ENCODE data around the gene CBX7.

DNA sequence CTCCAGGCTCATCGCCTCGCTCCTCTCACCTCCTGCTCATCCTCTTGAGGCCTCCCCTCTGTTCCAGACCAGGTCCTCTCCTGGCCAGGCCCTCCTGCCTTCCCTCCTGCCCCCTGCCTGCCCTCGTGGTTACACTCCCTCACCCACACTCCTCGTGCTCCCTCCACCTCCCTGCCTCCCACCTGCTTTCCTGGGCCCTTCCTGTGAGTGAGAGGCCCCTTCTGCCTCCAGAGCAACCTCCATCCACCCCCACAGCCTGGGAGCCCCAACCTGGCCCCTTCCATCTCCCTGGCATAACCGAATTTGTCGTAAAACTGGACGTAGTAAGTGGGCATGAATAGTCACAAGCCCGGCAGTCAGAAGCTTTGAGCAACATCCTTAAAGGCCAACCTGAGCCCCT is 70.9 kb downstream of the CBX7 start:
- TF ChIP-seq FOS (IDR thresholded peaks at IDR 0.05; ENCODE audit: low read depth, low read length): no peak
- TF ChIP-seq, protein P1, sequence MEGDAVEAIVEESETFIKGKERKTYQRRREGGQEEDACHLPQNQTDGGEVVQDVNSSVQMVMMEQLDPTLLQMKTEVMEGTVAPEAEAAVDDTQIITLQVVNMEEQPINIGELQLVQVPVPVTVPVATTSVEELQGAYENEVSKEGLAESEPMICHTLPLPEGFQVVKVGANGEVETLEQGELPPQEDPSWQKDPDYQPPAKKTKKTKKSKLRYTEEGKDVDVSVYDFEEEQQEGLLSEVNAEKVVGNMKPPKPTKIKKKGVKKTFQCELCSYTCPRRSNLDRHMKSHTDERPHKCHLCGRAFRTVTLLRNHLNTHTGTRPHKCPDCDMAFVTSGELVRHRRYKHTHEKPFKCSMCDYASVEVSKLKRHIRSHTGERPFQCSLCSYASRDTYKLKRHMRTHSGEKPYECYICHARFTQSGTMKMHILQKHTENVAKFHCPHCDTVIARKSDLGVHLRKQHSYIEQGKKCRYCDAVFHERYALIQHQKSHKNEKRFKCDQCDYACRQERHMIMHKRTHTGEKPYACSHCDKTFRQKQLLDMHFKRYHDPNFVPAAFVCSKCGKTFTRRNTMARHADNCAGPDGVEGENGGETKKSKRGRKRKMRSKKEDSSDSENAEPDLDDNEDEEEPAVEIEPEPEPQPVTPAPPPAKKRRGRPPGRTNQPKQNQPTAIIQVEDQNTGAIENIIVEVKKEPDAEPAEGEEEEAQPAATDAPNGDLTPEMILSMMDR (conservative IDR thresholded peaks at IDR 0.05; ENCODE audit: low read depth, low read length): no peak
- TF ChIP-seq SMC3 (IDR thresholded peaks at IDR 0.05; ENCODE audit: low read depth, low read length): no peak
- TF ChIP-seq POLR2A (IDR thresholded peaks at IDR 0.05; ENCODE audit: low read depth, low read length): no peak
- TF ChIP-seq, protein P2, sequence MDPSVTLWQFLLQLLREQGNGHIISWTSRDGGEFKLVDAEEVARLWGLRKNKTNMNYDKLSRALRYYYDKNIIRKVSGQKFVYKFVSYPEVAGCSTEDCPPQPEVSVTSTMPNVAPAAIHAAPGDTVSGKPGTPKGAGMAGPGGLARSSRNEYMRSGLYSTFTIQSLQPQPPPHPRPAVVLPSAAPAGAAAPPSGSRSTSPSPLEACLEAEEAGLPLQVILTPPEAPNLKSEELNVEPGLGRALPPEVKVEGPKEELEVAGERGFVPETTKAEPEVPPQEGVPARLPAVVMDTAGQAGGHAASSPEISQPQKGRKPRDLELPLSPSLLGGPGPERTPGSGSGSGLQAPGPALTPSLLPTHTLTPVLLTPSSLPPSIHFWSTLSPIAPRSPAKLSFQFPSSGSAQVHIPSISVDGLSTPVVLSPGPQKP (IDR thresholded peaks at IDR 0.05; ENCODE audit: borderline replicate concordance, low read depth, low read length): no peak
- no peak for TF ChIP-seq RAD21 (IDR thresholded peaks at IDR 0.05; ENCODE audit: low read length)
- TF ChIP-seq CEBPB (IDR thresholded peaks at IDR 0.05; ENCODE audit: low read depth, low read length): no peak
- TF ChIP-seq, protein P3, sequence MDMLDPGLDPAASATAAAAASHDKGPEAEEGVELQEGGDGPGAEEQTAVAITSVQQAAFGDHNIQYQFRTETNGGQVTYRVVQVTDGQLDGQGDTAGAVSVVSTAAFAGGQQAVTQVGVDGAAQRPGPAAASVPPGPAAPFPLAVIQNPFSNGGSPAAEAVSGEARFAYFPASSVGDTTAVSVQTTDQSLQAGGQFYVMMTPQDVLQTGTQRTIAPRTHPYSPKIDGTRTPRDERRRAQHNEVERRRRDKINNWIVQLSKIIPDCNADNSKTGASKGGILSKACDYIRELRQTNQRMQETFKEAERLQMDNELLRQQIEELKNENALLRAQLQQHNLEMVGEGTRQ (IDR thresholded peaks at IDR 0.05; ENCODE audit: low read depth, low read length): no peak

Measured in IMR-90 (cell line).